ENCODE data around the gene PRXL2C.

DNA sequence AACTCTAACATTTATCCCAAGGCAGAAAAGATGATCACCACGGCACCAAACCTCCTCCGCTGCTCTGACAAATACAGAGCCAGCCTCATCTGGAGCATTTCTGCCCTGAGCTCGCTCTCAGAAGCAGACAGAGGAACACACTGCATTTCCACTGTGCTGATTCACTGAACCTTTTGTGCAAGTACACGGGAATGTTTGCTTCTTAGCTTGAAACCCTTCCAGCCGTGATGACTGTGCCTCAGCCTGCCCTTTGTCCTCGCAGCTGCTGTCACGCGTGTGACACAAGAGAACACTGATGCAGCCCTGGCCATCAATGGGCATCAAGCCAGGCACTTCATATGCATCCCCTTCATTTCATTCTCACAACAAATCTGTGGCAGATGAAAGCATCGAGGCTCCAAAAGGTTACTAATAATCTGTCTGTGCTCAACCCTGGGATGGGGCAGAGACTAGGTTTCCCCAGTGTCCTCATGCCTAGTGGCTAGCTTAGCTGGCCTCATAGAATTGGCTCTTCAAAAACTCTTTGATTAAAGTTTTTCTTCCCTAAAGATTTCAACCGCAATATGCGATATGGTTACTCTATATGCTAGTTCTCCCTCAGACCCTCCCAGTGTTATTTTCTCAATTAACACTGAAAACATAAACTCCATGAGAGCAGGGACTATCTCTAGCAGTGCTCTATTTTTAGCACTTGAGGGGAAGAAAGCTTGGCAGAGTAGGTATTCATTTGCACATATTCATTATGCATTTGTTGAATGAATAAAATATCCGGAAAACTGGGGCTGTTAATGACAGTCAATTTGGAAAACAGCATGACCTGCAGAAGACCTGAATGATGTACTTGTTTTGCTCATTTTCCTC lies 42.8 kb downstream of the PRXL2C start:
- TF ChIP-seq ARNTL (CRISPR knock-in tag; IDR thresholded peaks at IDR 0.05; ENCODE audit: borderline replicate concordance, low read depth), result no peak
- no peak for TF ChIP-seq RARB (CRISPR knock-in tag; IDR thresholded peaks at IDR 0.05)
